Posterior cingulate gyrus (tissue), 11 donors: ENCODE data around the gene MTR.
A peak's percentile ranks its signal among the peaks of the same experiment; 100 is the strongest.

ENCODE experiments used
- DNase-seq, 10 donors: peaks; one replicate each; pipeline versions ENCODE4 v3.0.0 to v3.0.0-alpha.2; 2020 to 2021; ENCODE audit warnings: mixed read lengths in 3 of 10
- intact Hi-C: fragments of 100-400 bp; cut with DNase I; formaldehyde crosslinking; loops from one replicate; pipeline ENCODE4 v1.15.1; 2023

The MTR gene

DNA sequence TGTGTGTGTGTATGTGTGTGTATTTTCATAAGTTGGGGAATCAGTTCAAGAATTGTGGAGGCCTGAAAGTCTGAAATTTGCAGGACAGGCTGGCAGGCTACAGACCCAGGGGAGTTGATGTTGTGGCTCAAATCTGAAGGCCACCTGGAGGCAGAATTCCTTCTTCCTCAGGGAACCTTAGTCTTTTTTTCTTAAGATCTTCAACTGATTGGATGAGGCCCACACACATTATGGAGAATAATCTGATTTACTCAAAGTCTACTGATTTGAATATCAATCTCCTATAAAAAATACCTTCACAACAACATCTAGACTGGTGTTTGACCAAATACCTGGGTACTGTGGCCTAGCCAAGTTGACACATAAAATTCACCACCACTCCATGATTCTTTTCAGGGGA is 147.3 kb downstream of the MTR start:
- intact Hi-C loops, result no loop called here
- DNase-seq, result no peak

DNA sequence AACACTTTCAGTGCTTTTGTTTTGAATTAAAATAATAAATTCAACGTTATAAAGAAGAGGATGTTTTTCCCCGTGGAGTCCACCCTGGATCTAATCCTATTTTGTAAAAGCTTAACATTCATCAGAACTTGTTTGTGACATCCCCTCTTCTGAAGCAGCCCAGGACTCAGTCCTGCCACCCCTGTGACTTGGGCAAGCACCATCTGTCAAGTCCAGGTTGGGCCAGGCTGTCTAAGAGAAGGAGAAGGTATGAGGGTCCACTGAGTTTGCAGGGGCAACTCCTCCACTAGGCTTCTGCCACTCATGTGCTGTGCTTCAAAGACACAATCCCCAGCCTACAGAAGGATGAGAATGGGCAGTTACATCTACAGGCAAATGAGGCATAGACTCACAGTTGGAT is 149.5 kb downstream of the MTR start:
- intact Hi-C loops, result no loop called here

DNA sequence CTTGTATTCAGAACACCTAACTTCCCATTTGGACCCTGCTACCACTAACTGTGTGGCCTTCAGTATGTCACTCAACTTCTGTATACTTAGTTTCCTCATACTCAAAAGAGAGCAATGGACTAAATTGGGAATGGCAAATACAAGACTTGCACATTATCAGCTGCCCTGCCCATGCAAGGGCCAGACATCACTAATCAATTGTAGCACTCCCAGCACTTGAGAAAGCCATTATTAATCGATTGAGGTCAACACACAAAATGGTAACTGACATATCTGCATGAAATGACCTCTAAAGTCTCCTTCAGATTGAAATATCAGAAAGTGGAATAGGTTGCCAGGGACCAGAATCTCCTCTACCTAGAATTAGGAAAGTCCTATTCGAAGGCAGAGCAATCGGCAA is 149.9 kb downstream of the MTR start:
- DNase-seq, result no peak
- intact Hi-C loops, result no loop called here

More for the DNA sequence above, 149.5 kb downstream of the MTR start:
- DNase-seq, result no peak

DNA sequence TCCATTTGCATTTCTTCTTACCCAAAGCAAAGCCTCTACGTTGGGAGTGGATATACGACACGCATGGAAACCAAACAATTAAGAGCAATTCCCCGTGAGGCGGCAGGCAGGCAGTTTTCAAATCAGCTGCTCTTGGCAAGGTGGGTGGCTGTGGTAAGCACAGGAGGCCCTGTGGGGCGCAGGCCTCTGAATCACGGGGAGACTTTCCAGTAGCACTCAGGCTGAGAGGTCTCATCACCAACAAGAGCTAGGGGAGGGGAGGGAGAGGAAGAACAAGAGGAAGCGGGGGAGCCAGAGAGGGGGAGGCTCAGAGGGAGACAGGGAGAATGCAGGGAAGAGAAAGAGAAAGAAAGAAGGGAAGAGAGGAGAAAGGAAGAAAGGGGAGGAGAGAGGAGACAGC is 152.7 kb downstream of the MTR start:
- intact Hi-C loops, result no loop called here
- DNase-seq, result peak in 1 of 10 donors; percentile 70

DNA sequence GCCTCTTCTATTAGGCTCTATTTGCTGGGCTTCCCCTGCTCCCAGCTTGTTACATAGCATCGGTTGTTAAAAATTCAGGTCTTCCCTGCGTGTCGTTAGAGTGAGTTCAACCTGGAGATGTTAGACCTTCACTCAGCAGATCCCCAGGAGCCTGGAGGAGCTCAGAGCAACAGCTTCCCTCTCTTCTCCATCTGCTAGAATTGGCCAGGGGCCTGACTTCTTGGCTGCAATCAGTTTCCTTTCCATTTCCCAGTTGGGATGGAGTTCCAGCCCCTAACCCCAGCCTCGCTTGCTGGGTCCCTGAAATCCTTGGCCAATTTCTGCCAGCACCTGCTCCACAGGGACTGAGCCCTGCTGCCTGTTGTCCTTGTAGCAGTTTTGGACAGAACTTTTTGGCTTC is 153.3 kb downstream of the MTR start:
- peak in 1 of 10 donors; percentile 6 for DNase-seq
- intact Hi-C loops, result no loop called here

DNA sequence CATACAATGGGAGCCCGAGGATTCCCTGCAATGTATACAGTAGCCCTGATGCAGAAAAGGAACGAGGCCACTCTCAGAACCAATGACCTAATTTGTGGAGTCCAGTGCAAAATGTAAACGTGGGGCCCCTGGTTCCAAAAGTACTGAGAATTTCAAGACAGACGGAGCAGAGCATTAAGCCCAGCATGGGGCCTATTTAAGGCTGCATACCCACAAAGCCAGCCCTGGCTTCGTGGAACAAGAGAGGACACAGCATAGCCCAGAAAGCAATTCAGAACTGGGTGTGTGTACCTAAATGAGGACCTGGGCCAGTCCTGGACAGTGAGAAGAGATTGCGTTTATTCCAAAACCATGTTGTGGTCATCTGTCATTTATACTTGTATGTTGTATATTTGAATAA is 153.9 kb downstream of the MTR start:
- intact Hi-C loops, result no loop called here
- no peak for DNase-seq

DNA sequence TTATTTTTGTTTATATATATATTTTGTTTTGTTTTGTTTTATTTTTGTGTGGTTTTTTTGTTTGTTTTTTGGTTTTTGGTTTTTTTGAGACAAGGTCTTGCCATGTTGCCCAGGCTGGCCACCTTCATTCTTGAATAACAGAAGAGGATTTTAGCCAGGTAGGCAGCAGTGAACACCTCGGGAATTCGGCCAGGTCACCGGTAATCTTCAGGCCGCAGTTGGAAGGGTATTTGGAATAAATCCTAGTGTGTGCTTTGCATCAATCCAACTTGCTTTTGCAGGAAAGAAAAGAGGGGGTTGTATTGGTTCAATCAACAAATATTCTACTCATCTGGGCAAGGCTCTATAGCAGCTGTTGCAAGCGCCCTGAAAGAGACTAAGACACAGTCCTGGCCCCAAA is 155.3 kb downstream of the MTR start:
- no peak for DNase-seq
- intact Hi-C loops, result no loop called here

DNA sequence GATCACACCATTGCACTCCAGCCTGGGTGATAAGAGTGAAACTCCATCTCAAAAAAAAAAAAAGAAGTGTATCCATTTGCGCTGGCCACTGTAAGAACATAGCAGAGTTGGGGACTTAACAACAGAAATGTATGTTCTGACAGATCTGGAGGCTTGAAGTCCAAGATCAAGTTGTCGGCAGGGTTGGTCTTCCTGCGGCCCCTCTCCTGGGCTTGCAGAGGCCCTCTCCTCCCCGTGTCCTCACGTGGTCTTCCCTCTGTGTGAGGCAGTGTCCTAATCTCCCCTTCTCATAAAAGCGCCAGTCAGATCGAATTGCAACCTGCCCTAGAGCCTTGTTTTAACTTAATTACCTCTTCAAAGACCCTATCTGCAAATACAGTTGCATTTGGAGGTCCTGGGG is 156.6 kb downstream of the MTR start:
- intact Hi-C loops, result no loop called here
- no peak for DNase-seq

DNA sequence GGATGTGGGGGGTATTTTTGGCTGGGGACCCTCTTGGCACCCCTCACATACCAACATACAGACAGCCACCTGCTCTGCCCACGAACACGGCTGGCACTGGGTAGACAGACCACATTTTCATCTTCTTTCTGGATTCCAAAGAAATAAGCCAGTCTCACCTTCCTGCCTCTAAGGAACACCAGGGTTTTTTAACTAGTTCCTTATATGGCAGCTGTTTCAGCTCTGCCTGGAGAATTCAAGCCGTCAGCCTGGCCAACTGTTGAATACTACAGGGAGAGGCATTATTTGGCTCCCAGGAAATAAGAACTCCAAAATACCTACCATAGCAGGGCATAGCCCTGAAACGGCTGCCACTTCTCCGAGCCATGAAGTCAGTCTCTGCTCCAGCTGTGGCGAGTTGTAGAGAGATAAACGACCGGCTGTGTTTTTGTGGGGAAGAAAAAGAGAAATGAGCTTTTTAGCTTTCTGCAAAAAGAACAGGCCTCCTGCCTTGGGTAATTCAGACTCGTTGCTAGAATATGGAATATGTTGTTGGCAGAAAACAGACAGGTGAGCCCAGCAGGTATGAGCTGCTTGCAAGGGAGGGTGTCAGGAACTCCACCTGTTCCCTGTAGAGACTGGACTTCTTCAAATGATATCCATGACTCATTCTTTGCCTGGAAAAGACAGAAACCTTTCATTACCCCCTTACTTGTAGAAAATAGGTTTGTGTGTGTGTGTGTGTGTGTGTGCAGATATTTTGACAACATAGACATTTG is 157.3 kb downstream of the MTR start:
- intact Hi-C loops, result no loop called here

DNA sequence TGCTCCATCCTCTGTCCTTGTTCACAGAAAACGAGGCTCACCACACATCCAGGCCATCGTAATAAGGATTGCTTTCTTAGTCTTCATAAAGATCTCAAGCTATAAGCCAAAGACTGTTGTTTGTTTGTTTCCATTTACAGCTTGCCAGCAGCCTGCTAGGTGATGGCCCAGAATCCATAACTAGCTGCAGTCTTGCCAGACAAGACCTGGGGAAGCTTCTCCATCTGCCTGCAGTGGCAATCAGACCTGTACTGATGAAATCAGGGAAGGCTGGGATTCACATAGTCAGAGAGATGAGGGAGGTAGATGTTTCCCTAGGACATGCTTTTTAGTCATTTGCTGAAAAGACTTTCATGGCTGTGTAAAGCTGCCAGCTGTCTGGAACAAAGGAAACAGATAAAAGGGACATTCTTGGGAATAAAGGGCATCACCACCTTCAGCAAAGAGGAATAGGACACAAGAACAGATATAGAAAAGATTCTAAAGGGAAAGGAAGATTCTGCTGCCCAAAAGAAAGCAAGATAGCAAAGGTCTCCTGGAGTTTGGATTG is 158.1 kb downstream of the MTR start:
- DNase-seq, result no peak
- intact Hi-C loops, result no loop called here

More for the DNA sequence above, 157.3 kb downstream of the MTR start:
- DNase-seq, result no peak
